SKM-1 (cell line): ENCODE results near the gene ZBTB48.

Experiments
- DNase-seq: peaks from one replicate; lab custom pipeline; 2025; ENCODE audit not compliant: unreplicated experiment; lab: John Stamatoyannopoulos, UW

Gene ZBTB48

GRCh38 chr1:6572653-6573383, 7.0 kb upstream of the ZBTB48 start:
- no peak for DNase-seq

- no peak for DNase-seq
These were observed 5.7 kb upstream of the ZBTB48 start for GRCh38 chr1:6574025-6574620.

GRCh38 chr1:6574818-6575217, 5.0 kb upstream of the ZBTB48 start:
- no peak for DNase-seq

GRCh38 chr1:6577831-6578525, 1.8 kb upstream of the ZBTB48 start:
- no peak for DNase-seq

- no peak for DNase-seq
These were observed 995 bp upstream of the ZBTB48 start for GRCh38 chr1:6578624-6579373.

- no peak for DNase-seq
These were observed 362 bp downstream of the ZBTB48 start for GRCh38 chr1:6580119-6580592.

GRCh38 chr1:6580593-6581409, 1.0 kb downstream of the ZBTB48 start:
- no peak for DNase-seq

GRCh38 chr1:6581561-6582305, 1.9 kb downstream of the ZBTB48 start:
- peak; percentile 90 for DNase-seq

GRCh38 chr1:6582370-6582769, 2.6 kb downstream of the ZBTB48 start:
- DNase-seq: no peak

- DNase-seq: no peak
These were observed 4.6 kb downstream of the ZBTB48 start for GRCh38 chr1:6584126-6585080.

- no peak for DNase-seq
These were observed 5.4 kb downstream of the ZBTB48 start for GRCh38 chr1:6585081-6585722.

- DNase-seq: no peak
These were observed 6.0 kb downstream of the ZBTB48 start for GRCh38 chr1:6585841-6586240.

- DNase-seq: no peak
These were observed 6.6 kb downstream of the ZBTB48 start for GRCh38 chr1:6586404-6586816.

- DNase-seq: no peak
These were observed 7.6 kb downstream of the ZBTB48 start for GRCh38 chr1:6587261-6588005.

GRCh38 chr1:6588128-6588892, 8.5 kb downstream of the ZBTB48 start:
- DNase-seq: no peak

- DNase-seq: no peak
These were observed 9.2 kb downstream of the ZBTB48 start for GRCh38 chr1:6588893-6589520.
